K562 (cell line): Measurements from ENCODE around the gene TRAK1. TPM values are rescaled to one million over a fixed set of nuclear protein-coding genes. Genes with fewer than 3 reads are reported as not detected.

ENCODE experiments used
- ATAC-seq: fragments of 200-7000 bp; cut with Tn5 transposase; 3 replicates; pipeline ENCODE4 v1.9.1; 2020; ENCODE audit warnings: moderate library complexity
- BruUV-seq: library from RNA; stranded (reverse); fragments of 400-500 nt; replicated peaks from 2 replicates; lab custom pipeline; 2021; lab: Mats Ljungman, UMichigan
- CTCF ChIA-PET: fragments of 300-600 bp; formaldehyde crosslinking; extraction: SDS; loops from one replicate; lab custom pipeline; 2021; ENCODE audit warnings: low intra/inter-chr PET ratio; lab: Yijun Ruan, JAX
- POLR2A ChIA-PET: fragments of 300-600, 350-650 bp; sonication (Branson Sonifier 250); formaldehyde crosslinking; extraction: SDS; loops from one replicate; lab custom pipeline; 2021; ENCODE audit warnings: antibody characterized with exemption, inconsistent platforms; lab: Yijun Ruan, JAX
- DNase-seq, 4 experiments: peaks; one replicate each; pipeline versions ENCODE4 v3.0.0 to v3.0.0-alpha.2; 2011 to 2018; ENCODE audit warnings: low spot score in 3 of 4, mixed read lengths in 3 of 4; ENCODE audit errors: extremely low read depth in 1 of 4
- FAIRE-seq: peaks from 2 replicates; lab custom pipeline; 2011; peaks lifted over from hg19 to GRCh38; lab: Jason Lieb, UNC
- H2AFZ ChIP-seq: 2 replicates; pipeline ENCODE4 v1.6.0; 2011; ENCODE audit warnings: low read depth, low read length, control low read depth, inconsistent platforms
- H3K27ac ChIP-seq: fragments of 200-600 bp; 3 replicates; pipeline ENCODE4 v1.8.0; 2011; ENCODE audit warnings: low read depth, mild to moderate bottlenecking, control low read depth, inconsistent platforms, low read length, moderate library complexity, mixed read lengths; ENCODE audit errors: extremely low read depth
- H3K27me3 ChIP-seq, 2 experiments: fragments of 300-600 bp in 1 of 2; 2 replicates in 1 of 2; 3 replicates in 1 of 2; pipeline versions ENCODE4 v1.6.0 to v1.8.0; 2011; ENCODE audit warnings: inconsistent platforms in 2 of 2, low read length in 2 of 2, mild to moderate bottlenecking in 1 of 2, mixed read lengths in 1 of 2, moderate library complexity in 1 of 2; ENCODE audit not compliant: control insufficient read depth in 2 of 2, insufficient read depth in 2 of 2
- H3K36me3 ChIP-seq: fragments of 300-600 bp; 3 replicates; pipeline ENCODE4 v1.8.0; 2011; ENCODE audit warnings: mild to moderate bottlenecking, low read length, inconsistent platforms; ENCODE audit not compliant: control insufficient read depth, insufficient read depth
- H3K4me1 ChIP-seq, 2 experiments: fragments of 200-600 bp in 1 of 2; replicated peaks in 1 of 2; 2 replicates in 1 of 2; 3 replicates in 1 of 2; pipeline versions ENCODE4 v1.5.1 to v1.8.0; 2011; ENCODE audit warnings: inconsistent platforms in 2 of 2, low read length in 2 of 2, mild to moderate bottlenecking in 1 of 2, mixed read lengths in 1 of 2, moderate library complexity in 1 of 2; ENCODE audit not compliant: control insufficient read depth in 2 of 2, insufficient read depth in 2 of 2
- H3K4me2 ChIP-seq: 2 replicates; pipeline ENCODE4 v1.6.1; 2011; ENCODE audit warnings: low read length, control low read depth, inconsistent platforms, mixed read lengths; ENCODE audit not compliant: insufficient read depth
- H3K4me3 ChIP-seq: fragments of 200-600 bp; sonication (generic), shearing (Covaris generic); 2 replicates; pipeline ENCODE4 v1.5.1; 2016; ENCODE audit warnings: control low read depth, inconsistent platforms
- H3K79me2 ChIP-seq: fragments of 200-600 bp; 3 replicates; pipeline ENCODE4 v1.8.0; 2011; ENCODE audit warnings: low read length, inconsistent platforms; ENCODE audit not compliant: control insufficient read depth, insufficient read depth
- H3K9ac ChIP-seq, 2 experiments: 2 replicates each; pipeline versions ENCODE4 v1.6.0 to v1.6.1; 2011; ENCODE audit warnings: low read depth in 2 of 2, low read length in 2 of 2, control low read depth in 1 of 2, inconsistent platforms in 1 of 2, mild to moderate bottlenecking in 1 of 2, mixed read lengths in 1 of 2; ENCODE audit not compliant: insufficient read depth in 1 of 2
- H3K9me1 ChIP-seq: one replicate; pipeline ENCODE4 v1.6.0; 2011; ENCODE audit warnings: inconsistent platforms, mild to moderate bottlenecking, low read length, moderate library complexity; ENCODE audit not compliant: control insufficient read depth, insufficient read depth
- H3K9me3 ChIP-seq: replicated peaks from 2 replicates; pipeline ENCODE4 v1.5.1; 2011; ENCODE audit warnings: low read depth, low read length, inconsistent platforms; ENCODE audit not compliant: control insufficient read depth, insufficient read depth
- H4K20me1 ChIP-seq: replicated peaks from 2 replicates; pipeline ENCODE4 v1.6.1; 2011; ENCODE audit warnings: low read length, inconsistent platforms, mixed read lengths; ENCODE audit not compliant: control insufficient read depth, insufficient read depth
- CEBPB ChIP-seq: fragments of 450-650 bp; IDR thresholded peaks from 2 replicates; pipeline ENCODE4 v1.6.1; 2016; ENCODE audit warnings: missing genetic modification characterization, missing compliant biosample characterization
- MEIS2 ChIP-seq: fragments of 450-650 bp; IDR thresholded peaks from 2 replicates; pipeline ENCODE4 v1.6.1; 2014; ENCODE audit warnings: mild to moderate bottlenecking; ENCODE audit not compliant: partially characterized antibody
- WGBS: fragments of 100-300 bp; shearing (Covaris generic); methylation state at CpG from one replicate; pipeline ENCODE4 v1.1.6; 2016; ENCODE audit warnings: low coverage, mixed read lengths; ENCODE audit not compliant: insufficient coverage; ENCODE audit errors: missing lambda C conversion rate; 5-methylcytosine and 5-hydroxymethylcytosine counted together
- in situ Hi-C: fragments of 300-500 bp; cut with MboI; formaldehyde crosslinking; loops from 4 replicates; pipeline ENCODE4 v1.15.0; 2018; ENCODE audit warnings: inconsistent platforms, mixed read lengths
- intact Hi-C: fragments of 100-400 bp; cut with micrococcal nuclease; formaldehyde crosslinking; loops from 2 replicates; pipeline ENCODE4 v1.14.2; 2022
- polyA plus RNA-seq, 8 experiments: library from polyadenylated mRNA; depleted of rRNA in 4 of 8; stranded (reverse) in 5 of 8; unstranded in 3 of 8; fragments of >200 nt; fragmentation: Nextera tagmentation in 2 of 8; fragmentation: Illumina TruSeq in 1 of 8; extraction: Ambion mirVana in 2 of 8; extraction: Trizol in 1 of 8; gene quantifications; 2 replicates each; pipeline versions ENCODE4 v1.2.1 to v1.2.3, GENCODE V29; 2011 to 2014; ENCODE audit warnings: inconsistent platforms in 1 of 8, missing spikeins in 1 of 8
- total RNA-seq, 7 experiments: library from RNA; depleted of rRNA in 6 of 7; stranded (reverse); fragments of >200 nt in 6 of 7; fragmentation: Illumina TruSeq in 2 of 7; extraction: Trizol in 2 of 7; gene quantifications; 2 replicates each; pipeline versions ENCODE4 v1.2.1 to v1.2.3, GENCODE V29; 2011 to 2021; ENCODE audit warnings: low replicate concordance in 1 of 7
- TF ChIP-seq, protein P1 (sequence below): fragments of 250-450 bp; sonication (Bioruptor Pico); IDR thresholded peaks from 2 replicates; pipeline ENCODE4 v1.4.0; 2020; ENCODE audit warnings: mild to moderate bottlenecking, moderate library complexity

TRAK1 gene
- total and polyA plus RNA-seq, 9 of the 15 experiments (the other 6 are each of a cell fraction or from before 2014, with no cell fraction given) = 5.3 to 28.5 (median 17.5) TPM

DNA sequence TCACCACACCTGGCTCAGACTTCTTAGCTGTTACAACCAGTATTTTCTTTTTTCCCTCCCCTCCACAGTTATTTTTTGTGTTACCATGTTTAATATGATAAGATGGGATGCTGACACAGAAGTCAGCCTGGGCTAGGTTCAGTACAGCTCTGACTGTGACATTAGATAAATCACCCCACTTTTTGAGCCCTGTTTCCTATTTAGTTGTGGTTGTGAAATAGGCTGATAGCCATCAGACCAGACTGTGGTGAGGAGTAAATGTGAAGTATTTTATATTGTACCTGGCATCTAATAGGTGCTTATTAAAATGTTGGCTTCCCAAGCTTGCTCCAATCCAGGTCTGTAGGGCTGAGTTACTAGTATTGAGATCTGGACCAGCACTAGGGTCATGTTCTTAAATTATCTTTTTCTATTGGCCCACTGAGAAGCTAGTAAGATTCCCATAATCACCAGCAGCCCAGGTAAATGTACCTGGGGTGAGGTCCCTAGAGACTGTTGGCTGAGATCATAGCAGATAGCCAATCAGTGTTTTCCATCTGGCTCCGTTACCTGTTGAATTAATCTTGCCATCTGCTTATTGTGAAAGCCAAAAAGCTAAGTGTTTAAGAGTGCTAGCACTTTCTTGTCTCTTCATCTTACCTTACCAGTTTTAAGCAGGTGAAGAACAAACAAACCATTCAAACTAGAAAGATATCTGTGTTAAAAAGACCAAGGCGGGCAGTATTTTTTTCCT, 113.9 kb downstream of the TRAK1 start:
- DNase-seq = no peak
- POLR2A ChIA-PET = interaction anchor here (0.6 to 0.7 kb wide), 3 partner anchors 14 to 29 kb away, joined by 3 read pairs; no protein-coding TSS in a partner anchor
- Histone ChIP-seq H3K27me3 (no peaks in the 10 kb centered on the region), H3K4me1 (peaks cover 0 to 6% of the 10 kb centered on the region in 2 experiments; a peak in 2 of 5 replicates), H3K9ac (no peak overlapping the region), H4K20me1 (no peaks in the 10 kb centered on the region), H3K27ac (no peak overlapping the region), H3K9me3 (no peaks in the 10 kb centered on the region), H3K4me3 (no peak overlapping the region), H3K4me2 (no peak overlapping the region), H2AFZ (no peak overlapping the region), H3K79me2 (no peaks in the 10 kb centered on the region)
- intact Hi-C loops = no loop called here
- no peak for ATAC-seq
- CTCF ChIA-PET = no interaction called here
- in situ Hi-C loops = no loop called here
- WGBS = 91% methylated on average over 2 of the region's 2 CpGs
- TF ChIP-seq MEIS2 (peak; percentile 13), CEBPB (tag) (peak; percentile 57; the same call in 1 of the 2 replicates)
- TF ChIP-seq, protein P1, sequence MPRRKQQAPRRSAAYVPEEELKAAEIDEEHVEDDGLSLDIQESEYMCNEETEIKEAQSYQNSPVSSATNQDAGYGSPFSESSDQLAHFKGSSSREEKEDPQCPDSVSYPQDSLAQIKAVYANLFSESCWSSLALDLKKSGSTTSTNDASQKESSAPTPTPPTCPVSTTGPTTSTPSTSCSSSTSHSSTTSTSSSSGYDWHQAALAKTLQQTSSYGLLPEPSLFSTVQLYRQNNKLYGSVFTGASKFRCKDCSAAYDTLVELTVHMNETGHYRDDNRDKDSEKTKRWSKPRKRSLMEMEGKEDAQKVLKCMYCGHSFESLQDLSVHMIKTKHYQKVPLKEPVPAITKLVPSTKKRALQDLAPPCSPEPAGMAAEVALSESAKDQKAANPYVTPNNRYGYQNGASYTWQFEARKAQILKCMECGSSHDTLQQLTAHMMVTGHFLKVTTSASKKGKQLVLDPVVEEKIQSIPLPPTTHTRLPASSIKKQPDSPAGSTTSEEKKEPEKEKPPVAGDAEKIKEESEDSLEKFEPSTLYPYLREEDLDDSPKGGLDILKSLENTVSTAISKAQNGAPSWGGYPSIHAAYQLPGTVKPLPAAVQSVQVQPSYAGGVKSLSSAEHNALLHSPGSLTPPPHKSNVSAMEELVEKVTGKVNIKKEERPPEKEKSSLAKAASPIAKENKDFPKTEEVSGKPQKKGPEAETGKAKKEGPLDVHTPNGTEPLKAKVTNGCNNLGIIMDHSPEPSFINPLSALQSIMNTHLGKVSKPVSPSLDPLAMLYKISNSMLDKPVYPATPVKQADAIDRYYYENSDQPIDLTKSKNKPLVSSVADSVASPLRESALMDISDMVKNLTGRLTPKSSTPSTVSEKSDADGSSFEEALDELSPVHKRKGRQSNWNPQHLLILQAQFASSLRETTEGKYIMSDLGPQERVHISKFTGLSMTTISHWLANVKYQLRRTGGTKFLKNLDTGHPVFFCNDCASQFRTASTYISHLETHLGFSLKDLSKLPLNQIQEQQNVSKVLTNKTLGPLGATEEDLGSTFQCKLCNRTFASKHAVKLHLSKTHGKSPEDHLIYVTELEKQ (CRISPR knock-in tag) = no peak
- TF ChIP-seq, all 486 proteins: peak for 2
- no peak for FAIRE-seq
- BruUV-seq = no TSS peak
- H3K36me3 ChIP-seq = peaks cover 26% of the 10 kb centered on the region; the same call in 2 of the 3 replicates
- no peaks in the 10 kb centered on the region for H3K9me1 ChIP-seq
